Measurements from ENCODE around the gene CPE.

GRCh38 chr4:165542476-165542875, 163.7 kb downstream of the CPE start:
- TF ChIP-seq CTCF (IDR thresholded peaks at IDR 0.05 in 2 of 3, conservative IDR thresholded peaks at IDR 0.05 in 1 of 3; ENCODE audit: borderline replicate concordance in 1 of 3, insufficient read depth in 1 of 3, low read depth in 2 of 3, low read length in 2 of 3) (no peak), POLR2AphosphoS5 (IDR thresholded peaks at IDR 0.05; ENCODE audit: low read depth, low read length) (no peak), EZH2 (IDR thresholded peaks at IDR 0.05) (no peak), MAX (IDR thresholded peaks at IDR 0.05) (no peak), ZBTB33 (IDR thresholded peaks at IDR 0.05; ENCODE audit: extremely low read depth, insufficient replicate concordance, low read length) (no peak), REST (IDR thresholded peaks at IDR 0.05; ENCODE audit: low read depth) (no peak), FOSL1 (IDR thresholded peaks at IDR 0.05; ENCODE audit: low read depth) (no peak), EGR1 (IDR thresholded peaks at IDR 0.05; ENCODE audit: low read depth) (no peak), EZH2phosphoT487 (IDR thresholded peaks at IDR 0.05; ENCODE audit: borderline replicate concordance) (no peak), POLR2A (IDR thresholded peaks at IDR 0.05; ENCODE audit: borderline replicate concordance, extremely low read depth, insufficient read depth, insufficient read length) (no peak)

All from HCT116 (cell line).